ENCODE measurements around the gene TMEM184B.

The TMEM184B gene

DNA sequence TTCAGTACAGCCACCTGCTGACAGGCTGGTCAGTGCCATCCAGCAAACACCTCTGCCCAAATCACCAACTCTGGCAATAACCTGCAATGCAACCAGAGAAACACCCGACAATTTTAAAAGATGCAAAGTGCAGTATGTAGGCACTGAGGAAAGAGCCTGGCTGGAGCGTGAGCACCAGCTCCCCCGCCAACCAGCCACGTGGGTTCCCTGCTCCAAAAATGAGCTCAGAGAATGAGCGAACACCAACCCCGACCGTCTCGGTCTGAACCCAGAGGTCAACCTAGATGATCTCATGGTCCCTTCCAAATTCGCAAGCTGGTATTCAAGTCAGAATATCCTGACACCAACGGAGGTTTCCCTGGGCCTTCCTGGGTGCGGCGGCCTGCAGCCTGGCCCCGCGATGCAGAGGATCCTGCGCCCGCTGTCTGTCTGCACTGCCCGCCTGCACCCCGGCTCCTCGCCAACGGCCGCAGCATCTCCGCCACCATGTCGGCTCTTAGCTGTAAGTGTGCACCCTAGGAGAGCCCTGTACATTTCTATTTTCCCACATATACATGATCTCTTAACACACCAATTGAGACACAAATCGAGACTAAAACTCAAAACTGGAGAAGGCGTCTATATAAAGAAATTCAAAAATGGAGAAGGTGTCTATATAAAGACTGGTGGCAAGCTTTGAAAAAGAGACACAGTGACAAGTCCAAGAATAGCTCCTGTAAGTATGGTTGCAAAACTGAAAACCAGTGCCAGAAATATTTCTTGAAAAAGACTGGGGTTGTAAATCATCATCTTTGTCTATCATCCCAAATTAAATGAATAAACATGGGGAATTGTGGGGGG, 22.8 kb downstream of the TMEM184B start:
- Histone ChIP-seq H3K9me3 (no peaks in the 10 kb centered on the region), H3K27ac (no peak overlapping the region), H3K27me3 (no peaks in the 10 kb centered on the region), H3K4me1 (ENCODE audit: control insufficient read depth in 1 of 2, insufficient read depth in 1 of 2, low read depth in 1 of 2, low read length in 1 of 2) (peaks cover 0 to 12% of the 10 kb centered on the region in 2 experiments), H3K4me3 (ENCODE audit: low read depth in 1 of 2, low read length in 1 of 2) (no peak overlapping the region), H3K36me3 (peaks cover 28% of the 10 kb centered on the region)
- TF ChIP-seq, protein P1, sequence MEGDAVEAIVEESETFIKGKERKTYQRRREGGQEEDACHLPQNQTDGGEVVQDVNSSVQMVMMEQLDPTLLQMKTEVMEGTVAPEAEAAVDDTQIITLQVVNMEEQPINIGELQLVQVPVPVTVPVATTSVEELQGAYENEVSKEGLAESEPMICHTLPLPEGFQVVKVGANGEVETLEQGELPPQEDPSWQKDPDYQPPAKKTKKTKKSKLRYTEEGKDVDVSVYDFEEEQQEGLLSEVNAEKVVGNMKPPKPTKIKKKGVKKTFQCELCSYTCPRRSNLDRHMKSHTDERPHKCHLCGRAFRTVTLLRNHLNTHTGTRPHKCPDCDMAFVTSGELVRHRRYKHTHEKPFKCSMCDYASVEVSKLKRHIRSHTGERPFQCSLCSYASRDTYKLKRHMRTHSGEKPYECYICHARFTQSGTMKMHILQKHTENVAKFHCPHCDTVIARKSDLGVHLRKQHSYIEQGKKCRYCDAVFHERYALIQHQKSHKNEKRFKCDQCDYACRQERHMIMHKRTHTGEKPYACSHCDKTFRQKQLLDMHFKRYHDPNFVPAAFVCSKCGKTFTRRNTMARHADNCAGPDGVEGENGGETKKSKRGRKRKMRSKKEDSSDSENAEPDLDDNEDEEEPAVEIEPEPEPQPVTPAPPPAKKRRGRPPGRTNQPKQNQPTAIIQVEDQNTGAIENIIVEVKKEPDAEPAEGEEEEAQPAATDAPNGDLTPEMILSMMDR (IDR thresholded peaks at IDR 0.05), result no peak

DNA sequence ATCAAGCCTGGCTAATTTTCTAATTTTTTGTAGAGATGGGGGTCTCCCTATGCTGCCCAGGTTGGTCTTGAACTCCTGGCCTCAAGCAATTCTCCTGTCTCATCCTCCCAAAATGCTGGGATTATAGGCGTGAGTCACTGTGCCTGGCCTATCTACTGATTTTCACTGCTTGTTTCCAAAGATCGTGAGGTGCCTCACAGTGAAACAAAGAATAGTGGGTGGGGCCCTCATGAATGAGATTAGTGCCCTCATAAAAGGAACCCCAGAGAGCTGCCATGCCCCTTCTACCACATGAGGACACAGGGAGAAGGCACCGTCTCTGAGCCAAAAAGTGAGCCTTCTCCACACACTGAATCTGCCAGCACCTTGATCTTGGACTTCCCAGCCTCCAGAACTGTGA, 23.5 kb downstream of the TMEM184B start:
- TF ChIP-seq, protein P1 (IDR thresholded peaks at IDR 0.05), result no peak
- Histone ChIP-seq H3K27ac (no peak overlapping the region), H3K27me3 (no peaks in the 10 kb centered on the region), H3K4me1 (ENCODE audit: control insufficient read depth in 1 of 2, insufficient read depth in 1 of 2, low read depth in 1 of 2, low read length in 1 of 2) (peaks cover 0 to 12% of the 10 kb centered on the region in 2 experiments), H3K36me3 (peaks cover 35% of the 10 kb centered on the region), H3K4me3 (ENCODE audit: low read depth in 1 of 2, low read length in 1 of 2) (no peak overlapping the region), H3K9me3 (no peaks in the 10 kb centered on the region)

DNA sequence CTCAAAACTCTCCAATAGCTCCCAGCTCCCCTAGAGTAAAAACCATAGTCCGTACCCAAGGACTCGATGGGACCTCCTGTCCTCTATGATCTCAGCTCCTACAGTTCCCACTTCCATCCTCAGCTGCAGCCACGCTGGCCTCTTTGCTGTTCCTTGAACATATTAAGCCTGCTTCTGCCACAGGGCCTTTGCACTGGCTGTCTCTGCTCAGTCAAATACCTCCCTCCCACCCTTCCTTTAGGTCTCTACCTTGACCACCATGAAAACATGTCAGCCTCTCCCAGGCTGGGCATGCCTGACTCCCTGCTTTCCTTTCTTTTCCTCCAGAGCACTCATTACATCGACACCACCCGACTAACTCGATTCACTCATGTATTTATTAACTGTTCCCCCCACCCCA, 24.5 kb downstream of the TMEM184B start:
- Histone ChIP-seq H3K36me3 (peaks cover 46% of the 10 kb centered on the region), H3K4me1 (ENCODE audit: control insufficient read depth in 1 of 2, insufficient read depth in 1 of 2, low read depth in 1 of 2, low read length in 1 of 2) (peaks cover 0 to 12% of the 10 kb centered on the region in 2 experiments), H3K27ac (no peak overlapping the region), H3K9me3 (no peaks in the 10 kb centered on the region), H3K4me3 (ENCODE audit: low read depth in 1 of 2, low read length in 1 of 2) (no peak overlapping the region), H3K27me3 (no peaks in the 10 kb centered on the region)
- TF ChIP-seq, protein P1 (IDR thresholded peaks at IDR 0.05), result no peak

DNA sequence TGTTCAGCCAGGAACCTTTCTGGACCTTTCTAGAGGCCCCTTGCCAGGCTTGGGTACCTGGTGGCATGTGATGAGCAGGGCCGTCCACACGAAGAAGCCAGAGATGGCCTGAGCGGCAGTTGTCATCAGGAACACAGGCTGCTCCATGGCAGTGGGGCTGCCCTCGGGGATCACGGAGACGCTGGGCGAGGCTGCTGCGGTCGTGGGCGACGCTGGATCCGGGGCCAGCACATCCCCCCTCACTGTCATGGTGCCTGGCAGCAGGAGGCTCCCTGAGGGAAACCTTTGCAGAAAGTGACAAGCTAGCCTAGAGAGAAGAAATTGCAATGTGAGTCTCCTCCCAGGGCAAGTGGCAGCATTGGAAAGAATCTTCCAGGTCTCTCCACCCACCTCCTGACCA, 25.1 kb downstream of the TMEM184B start:
- TF ChIP-seq, protein P1 (IDR thresholded peaks at IDR 0.05), result no peak
- no peak overlapping the region for H3K4me3 ChIP-seq (ENCODE audit: low read depth in 1 of 2, low read length in 1 of 2)
- no peaks in the 10 kb centered on the region for H3K9me3 ChIP-seq
- H3K4me1 ChIP-seq (ENCODE audit: control insufficient read depth in 1 of 2, insufficient read depth in 1 of 2, low read depth in 1 of 2, low read length in 1 of 2), result peaks cover 0 to 12% of the 10 kb centered on the region in 2 experiments
- no peaks in the 10 kb centered on the region for H3K27me3 ChIP-seq
- peaks cover 49% of the 10 kb centered on the region for H3K36me3 ChIP-seq
- no peak overlapping the region for H3K27ac ChIP-seq

DNA sequence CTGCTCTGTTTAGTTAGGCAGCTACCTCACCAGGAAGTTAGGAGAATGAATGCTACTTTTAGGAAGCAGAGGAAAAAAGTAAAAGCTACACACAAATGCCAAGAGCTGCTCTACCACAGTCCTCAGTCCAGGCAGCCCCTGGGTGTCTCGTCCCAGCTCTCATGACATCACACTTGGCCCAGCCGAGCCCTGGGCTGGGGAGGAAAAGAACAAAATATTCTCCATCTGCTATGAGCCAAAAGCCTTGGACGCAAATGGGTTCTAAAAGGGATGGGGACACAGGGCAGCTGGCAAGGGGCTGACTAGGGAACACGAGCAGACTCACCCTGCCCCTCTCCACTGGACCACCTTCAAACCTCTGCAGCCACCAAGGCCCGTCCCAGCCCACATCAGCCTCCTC, 26.1 kb downstream of the TMEM184B start:
- Histone ChIP-seq H3K36me3 (peaks cover 53% of the 10 kb centered on the region), H3K4me3 (ENCODE audit: low read depth in 1 of 2, low read length in 1 of 2) (no peak overlapping the region), H3K9me3 (no peaks in the 10 kb centered on the region), H3K4me1 (ENCODE audit: control insufficient read depth in 1 of 2, insufficient read depth in 1 of 2, low read depth in 1 of 2, low read length in 1 of 2) (peaks cover 0 to 12% of the 10 kb centered on the region in 2 experiments), H3K27me3 (no peaks in the 10 kb centered on the region), H3K27ac (no peak overlapping the region)
- TF ChIP-seq, protein P1 (IDR thresholded peaks at IDR 0.05), result no peak

All from neutrophil (primary cell).